Stimulated activated CD4-positive, alpha-beta T cell treated with anti-CD3 and anti-CD28 coated beads, TNF-alpha, amount 100 ng/mL, for 1 hour (primary cell): ENCODE measurements around the gene ATL3.
A peak's percentile ranks its signal among the peaks of the same experiment; 100 is the strongest.
"Not testable (repeated sequence)": the region's sequence is repeated elsewhere in the genome, so short reads cannot be mapped to it uniquely, and the experiment has no call there.

ENCODE experiments used
- DNase-seq, 3 donors: peaks; one replicate each; pipeline ENCODE4 v3.0.0-alpha.2; 2020; ENCODE audit warnings: low read depth in 3 of 3, low spot score in 1 of 3

The ATL3 gene, protein sequence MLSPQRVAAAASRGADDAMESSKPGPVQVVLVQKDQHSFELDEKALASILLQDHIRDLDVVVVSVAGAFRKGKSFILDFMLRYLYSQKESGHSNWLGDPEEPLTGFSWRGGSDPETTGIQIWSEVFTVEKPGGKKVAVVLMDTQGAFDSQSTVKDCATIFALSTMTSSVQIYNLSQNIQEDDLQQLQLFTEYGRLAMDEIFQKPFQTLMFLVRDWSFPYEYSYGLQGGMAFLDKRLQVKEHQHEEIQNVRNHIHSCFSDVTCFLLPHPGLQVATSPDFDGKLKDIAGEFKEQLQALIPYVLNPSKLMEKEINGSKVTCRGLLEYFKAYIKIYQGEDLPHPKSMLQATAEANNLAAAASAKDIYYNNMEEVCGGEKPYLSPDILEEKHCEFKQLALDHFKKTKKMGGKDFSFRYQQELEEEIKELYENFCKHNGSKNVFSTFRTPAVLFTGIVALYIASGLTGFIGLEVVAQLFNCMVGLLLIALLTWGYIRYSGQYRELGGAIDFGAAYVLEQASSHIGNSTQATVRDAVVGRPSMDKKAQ

DNA sequence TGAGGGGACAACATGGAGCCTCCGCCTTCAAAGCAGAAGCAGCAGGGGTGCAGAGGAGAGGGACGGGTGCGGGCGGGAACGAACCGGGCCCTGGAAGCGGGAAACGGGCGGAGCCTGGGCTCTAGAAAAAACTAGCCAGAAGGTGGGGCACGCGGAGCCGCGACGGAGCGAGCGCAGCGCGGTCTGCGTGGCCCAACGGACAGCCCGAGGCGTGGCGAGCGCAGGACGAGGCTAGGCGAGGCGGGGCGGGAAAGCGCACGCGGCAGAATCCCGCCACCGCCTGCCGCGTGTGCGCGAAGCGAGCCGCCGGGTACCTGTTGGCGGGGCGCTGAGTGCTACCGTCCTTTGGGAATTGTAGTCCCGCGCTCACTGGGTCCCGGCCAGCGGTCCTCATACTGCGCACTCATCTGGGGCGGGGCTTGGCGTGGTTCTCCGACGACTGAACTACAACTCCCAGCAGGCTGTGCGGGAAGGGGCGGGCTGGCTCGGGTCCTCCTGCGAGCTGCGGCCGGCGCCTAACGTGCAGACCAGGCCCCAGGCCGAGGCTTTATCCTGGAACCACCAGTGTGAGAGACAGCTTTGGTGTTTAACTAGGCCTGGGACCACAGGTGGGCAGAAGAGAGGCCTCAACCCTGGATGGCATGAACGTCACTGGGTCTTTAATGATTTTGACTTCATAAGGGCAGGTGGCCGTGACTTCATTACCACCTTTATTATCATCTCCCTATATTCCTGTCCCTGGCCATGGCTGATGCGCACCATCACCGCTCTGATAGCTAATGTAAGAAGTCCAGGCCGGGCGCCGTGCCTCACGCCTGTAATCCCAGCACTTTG is at the start of gene ATL3:
Gene ATL3 (minus strand): TSS at position 55 of the 834 bp plus-strand sequence. CDS start 41 bp downstream, at position 14.
- DNase-seq: peak; percentile 84 to 94 (median 88)

- no peak for DNase-seq
Observed at GRCh38 chr11:63720611-63721010, 49.4 kb upstream of the ATL3 start.

GRCh38 chr11:63719987-63720386 is 48.8 kb upstream of the ATL3 start:
- DNase-seq: no peak

DNA sequence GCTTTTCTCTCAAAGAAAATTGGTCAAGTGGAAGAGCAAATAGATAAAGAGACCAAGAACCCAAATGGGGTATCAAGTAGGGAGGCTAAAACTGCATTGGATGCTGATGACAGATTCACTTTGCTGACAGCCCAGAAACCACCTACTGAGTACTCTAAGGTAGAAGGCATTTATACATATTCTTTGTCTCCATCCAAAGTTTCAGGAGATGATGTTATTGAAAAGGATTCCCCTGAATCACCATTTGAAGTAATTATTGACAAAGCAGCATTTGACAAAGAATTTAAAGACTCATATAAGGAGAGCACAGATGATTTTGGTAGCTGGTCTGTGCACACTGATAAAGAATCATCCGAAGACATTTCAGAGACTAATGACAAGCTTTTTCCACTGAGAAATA is 47.8 kb upstream of the ATL3 start:
- no peak for DNase-seq

GRCh38 chr11:63716046-63716445 is 44.9 kb upstream of the ATL3 start:
- no peak for DNase-seq

DNA sequence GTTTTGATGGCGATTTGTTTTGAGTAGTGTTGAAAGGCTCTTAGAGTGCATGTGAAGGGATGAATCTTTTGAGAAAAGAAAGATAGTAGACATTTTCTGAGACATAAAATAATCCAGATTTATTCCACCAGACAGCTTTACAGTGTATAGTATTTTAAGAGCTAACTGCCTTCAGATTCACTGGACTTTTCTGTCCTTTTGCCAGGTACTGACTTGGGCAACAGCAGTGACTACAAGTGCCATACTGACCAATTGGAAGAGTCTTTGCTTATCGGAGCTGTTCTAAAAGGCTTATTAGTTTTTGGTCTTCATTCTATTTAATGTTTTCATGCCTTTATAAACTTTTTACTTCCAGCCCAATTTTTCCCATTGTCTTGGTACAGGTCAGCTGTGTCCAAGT is 42.6 kb upstream of the ATL3 start:
- DNase-seq: no peak

- DNase-seq: no peak
Observed at GRCh38 chr11:63711838-63712237, 40.7 kb upstream of the ATL3 start.

DNA sequence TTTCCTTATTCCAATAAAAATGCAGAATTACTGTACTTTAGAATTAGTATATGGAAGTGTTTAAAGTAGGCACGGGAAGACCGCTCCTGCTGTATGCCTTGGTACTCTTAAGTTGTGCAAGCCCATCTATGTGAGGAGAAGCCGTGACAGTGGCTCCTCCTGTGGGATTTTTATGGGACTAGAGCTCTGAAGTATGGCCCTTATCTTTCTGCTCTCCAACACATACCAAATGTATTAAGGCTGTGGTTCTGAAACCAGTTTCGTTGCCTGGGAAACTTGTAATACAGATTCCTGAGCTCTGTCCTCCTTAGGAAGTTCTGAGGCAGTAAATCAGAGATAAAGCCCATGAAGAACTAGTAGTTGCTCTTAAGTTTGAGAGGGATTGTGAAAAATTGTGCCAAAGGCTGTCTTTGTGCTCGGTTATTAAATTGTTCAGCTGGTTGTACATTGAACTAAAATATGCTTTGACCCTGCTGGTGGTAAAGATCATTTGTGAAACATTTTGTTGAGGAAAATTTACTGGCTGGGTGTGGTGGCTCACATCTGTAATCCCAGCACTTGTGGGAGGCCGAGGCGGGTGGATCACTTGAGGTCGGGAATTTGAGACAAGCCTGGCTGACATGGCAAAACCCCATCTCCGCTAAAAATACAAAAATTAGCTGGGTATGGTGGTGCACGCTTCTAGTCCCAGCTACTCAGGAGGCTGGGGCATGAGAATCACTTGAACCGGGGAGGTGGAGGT is 39.5 kb upstream of the ATL3 start:
- DNase-seq: no peak

GRCh38 chr11:63709336-63709884 is 38.2 kb upstream of the ATL3 start:
- no peak for DNase-seq

DNA sequence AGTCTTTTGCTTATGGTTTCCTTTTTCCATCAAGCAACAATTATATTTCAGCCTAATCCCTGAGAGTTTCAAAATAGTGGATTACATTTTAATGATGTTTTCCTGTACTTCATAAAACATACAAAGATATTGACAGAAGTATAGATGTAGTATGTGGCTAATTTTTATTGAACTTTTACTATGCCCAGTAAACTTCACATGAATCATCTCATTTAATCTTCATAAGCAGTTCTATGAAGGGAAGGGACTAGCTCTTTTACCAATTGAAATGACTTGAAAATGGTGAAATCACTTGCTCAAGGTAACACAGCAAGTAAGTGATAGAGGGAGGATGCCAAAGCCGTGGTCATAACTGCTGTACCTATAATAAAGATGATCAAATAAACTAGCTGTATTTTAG is 37.6 kb upstream of the ATL3 start:
- DNase-seq: no peak

DNA sequence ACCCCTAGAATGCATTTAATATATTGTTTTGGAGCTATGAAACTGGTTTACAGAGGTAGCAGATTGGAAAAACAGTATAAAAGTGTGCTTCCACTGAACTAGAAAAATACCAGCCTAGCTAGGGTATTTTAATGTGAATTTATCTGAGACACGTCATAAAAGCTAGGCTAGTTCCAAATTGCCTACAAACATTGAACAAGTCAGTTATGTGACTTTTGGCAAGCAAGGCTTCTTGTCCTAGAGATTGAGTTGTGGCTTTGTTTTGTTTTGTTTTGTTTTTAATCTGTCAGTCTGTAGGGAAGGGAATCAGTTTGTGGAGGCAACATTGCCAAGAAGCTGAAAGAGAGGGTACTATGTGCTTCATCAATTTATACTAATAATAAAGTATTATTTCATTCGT is 34.4 kb upstream of the ATL3 start:
- no peak for DNase-seq

GRCh38 chr11:63699896-63700295 is 28.7 kb upstream of the ATL3 start:
- no peak for DNase-seq

GRCh38 chr11:63698976-63699733 is 28.0 kb upstream of the ATL3 start:
- no peak for DNase-seq

- DNase-seq: no peak
Observed at GRCh38 chr11:63694596-63694995, 23.4 kb upstream of the ATL3 start.

DNA sequence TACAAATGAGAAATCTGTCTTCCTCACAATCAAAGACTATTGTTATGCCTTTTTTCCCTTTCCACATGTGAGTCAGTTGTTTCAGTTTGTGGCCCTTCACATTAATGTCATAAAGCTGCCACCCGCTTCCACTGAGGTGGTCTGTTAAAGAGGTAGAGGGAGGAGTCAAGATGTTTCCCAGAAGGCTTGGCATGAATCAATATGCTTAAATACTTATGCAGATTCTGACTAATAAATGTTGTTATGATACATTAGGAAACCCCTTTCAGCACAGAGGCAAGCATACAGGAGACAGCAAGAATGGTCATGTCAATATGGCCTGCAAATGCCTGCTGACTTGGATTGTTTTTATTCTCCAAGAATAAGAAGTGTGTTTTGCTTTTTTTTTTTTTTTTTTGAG is 16.7 kb upstream of the ATL3 start:
- no peak for DNase-seq

- DNase-seq: no peak
Observed at GRCh38 chr11:63686926-63687325, 15.8 kb upstream of the ATL3 start.

GRCh38 chr11:63685158-63685721 is 14.1 kb upstream of the ATL3 start:
- DNase-seq: not testable (repeated sequence)

DNA sequence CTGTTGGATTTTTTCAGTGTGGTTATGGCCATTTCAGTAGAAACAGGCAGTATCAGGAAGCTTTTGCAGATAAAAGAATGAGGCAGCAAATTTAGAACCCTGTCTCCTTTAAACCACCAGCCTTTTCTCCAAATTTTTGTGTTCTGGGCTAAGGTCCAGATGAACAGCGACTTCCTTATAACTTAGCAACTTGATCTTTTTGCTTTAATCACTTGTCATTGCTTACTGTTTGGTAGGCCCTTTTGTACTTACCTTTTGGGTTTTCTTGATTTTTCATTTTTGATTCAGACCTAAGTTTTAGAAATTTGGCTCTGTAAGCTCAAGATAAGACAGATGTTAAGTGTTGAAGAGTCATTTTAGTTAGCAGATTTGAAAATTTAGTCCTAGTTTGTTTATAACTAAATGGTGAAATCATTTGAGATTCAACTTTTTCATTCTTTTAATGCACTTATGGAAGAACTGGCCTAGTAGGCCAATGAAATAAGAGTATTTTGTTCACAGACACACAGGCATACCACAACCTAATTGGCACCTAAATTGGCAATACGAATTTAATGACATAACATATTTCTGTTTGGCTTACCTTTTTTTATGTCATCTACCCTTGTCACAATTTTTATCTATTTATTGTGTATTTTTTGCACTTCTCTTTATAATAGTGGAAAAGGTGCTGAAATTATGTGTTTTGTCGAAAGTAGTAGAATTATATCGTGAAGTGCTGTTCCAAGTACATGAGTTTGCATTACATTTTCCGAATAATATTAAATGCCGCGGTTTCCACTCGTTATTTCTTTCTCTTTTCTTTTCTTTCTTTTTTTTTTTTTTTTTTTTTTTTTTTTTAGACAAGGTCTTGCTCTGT is 12.2 kb upstream of the ATL3 start:
- DNase-seq: no peak
